HEK293 (cell line): ENCODE data around the gene ALKBH2.

Experiments
- CTCF ChIA-PET: fragments of 350-600 bp; formaldehyde crosslinking; extraction: SDS; loops from one replicate; lab custom pipeline; 2021; ENCODE audit warnings: antibody characterized with exemption; lab: Yijun Ruan, JAX
- POLR2A ChIA-PET: fragments of 300-600 bp; formaldehyde crosslinking; extraction: SDS; loops from one replicate; lab custom pipeline; 2020; ENCODE audit warnings: antibody characterized with exemption, inconsistent platforms; lab: Yijun Ruan, JAX
- H3K27ac ChIP-seq: fragments of 200-500 bp; sonication (Bioruptor generic); 2 replicates; pipeline ENCODE4 v1.5.1; 2014; ENCODE audit warnings: low read depth, low read length, control low read depth, inconsistent platforms; ENCODE audit errors: extremely low read depth
- H3K36me3 ChIP-seq, 2 experiments: fragments of 200-500 bp in 1 of 2; sonication (Bioruptor generic) in 1 of 2; 1 replicate in 1 of 2; 2 replicates in 1 of 2; pipeline ENCODE4 v1.5.1; 2014 to 2017; ENCODE audit warnings: inconsistent platforms in 2 of 2, low read length in 2 of 2; ENCODE audit not compliant: control insufficient read depth in 2 of 2, insufficient read depth in 1 of 2
- H3K4me1 ChIP-seq: fragments of 200-500 bp; sonication (Bioruptor generic); 2 replicates; pipeline ENCODE4 v1.5.1; 2014; ENCODE audit warnings: mild to moderate bottlenecking, low read length, inconsistent platforms; ENCODE audit not compliant: control insufficient read depth, insufficient read depth
- H3K4me3 ChIP-seq: 2 replicates; pipeline ENCODE4 v1.5.1; 2011; ENCODE audit warnings: low read depth, mild to moderate bottlenecking, control low read depth, low read length, moderate library complexity
- H3K9me3 ChIP-seq: fragments of 200-500 bp; sonication (Bioruptor generic); 2 replicates; pipeline ENCODE4 v1.5.1; 2014; ENCODE audit warnings: low read depth, low read length, inconsistent platforms; ENCODE audit not compliant: control insufficient read depth, insufficient read depth
- KLF10 ChIP-seq: fragments of 450-650 bp; IDR thresholded peaks from 2 replicates; pipeline ENCODE4 v1.5.1; 2018; ENCODE audit warnings: missing biosample characterization, mild to moderate bottlenecking, missing genetic modification characterization
- ZBTB8A ChIP-seq: fragments of 450-650 bp; formaldehyde crosslinking; IDR thresholded peaks from 2 replicates; pipeline ENCODE4 v1.5.1; 2016; ENCODE audit warnings: missing biosample characterization, missing genetic modification characterization
- ZNF121 ChIP-seq: fragments of 450-650 bp; formaldehyde crosslinking; IDR thresholded peaks from 2 replicates; pipeline ENCODE4 v1.5.1; 2016; ENCODE audit warnings: missing biosample characterization, missing genetic modification characterization
- ZNF140 ChIP-seq: fragments of 450-650 bp; formaldehyde crosslinking; IDR thresholded peaks from 2 replicates; pipeline ENCODE4 v1.5.1; 2016; ENCODE audit warnings: missing biosample characterization, missing genetic modification characterization
- ZNF24 ChIP-seq: fragments of 450-650 bp; formaldehyde crosslinking; IDR thresholded peaks from 2 replicates; pipeline ENCODE4 v1.5.1; 2016; ENCODE audit warnings: missing biosample characterization, missing genetic modification characterization
- ZNF416 ChIP-seq: fragments of 450-650 bp; formaldehyde crosslinking; IDR thresholded peaks from 2 replicates; pipeline ENCODE4 v1.5.1; 2016; ENCODE audit warnings: missing biosample characterization, missing genetic modification characterization
- ZNF433 ChIP-seq: fragments of 450-650 bp; formaldehyde crosslinking; IDR thresholded peaks from 2 replicates; pipeline ENCODE4 v1.5.1; 2016; ENCODE audit warnings: missing biosample characterization, missing genetic modification characterization, low read depth
- ZNF596 ChIP-seq: fragments of 450-650 bp; IDR thresholded peaks from 2 replicates; pipeline ENCODE4 v1.5.0; 2018; ENCODE audit warnings: missing biosample characterization, mild to moderate bottlenecking, missing genetic modification characterization, moderate library complexity
- ZNF600 ChIP-seq: fragments of 450-650 bp; formaldehyde crosslinking; IDR thresholded peaks from 2 replicates; pipeline ENCODE4 v1.5.1; 2016; ENCODE audit warnings: missing biosample characterization, missing genetic modification characterization
- ZNF624 ChIP-seq: fragments of 450-650 bp; formaldehyde crosslinking; IDR thresholded peaks from 2 replicates; pipeline ENCODE4 v1.5.1; 2017; ENCODE audit warnings: missing biosample characterization, missing genetic modification characterization
- ZNF658 ChIP-seq: fragments of 450-650 bp; formaldehyde crosslinking; IDR thresholded peaks from 2 replicates; pipeline ENCODE4; 2016; ENCODE audit warnings: missing biosample characterization, missing genetic modification characterization
- ZXDB ChIP-seq: fragments of 450-650 bp; formaldehyde crosslinking; IDR thresholded peaks from 2 replicates; pipeline ENCODE4 v1.5.1; 2016; ENCODE audit warnings: missing biosample characterization, missing genetic modification characterization
- TF ChIP-seq, protein P1 (sequence below): fragments of 450-650 bp; formaldehyde crosslinking; optimal IDR thresholded peaks from 2 replicates; pipeline ENCODE3; 2016; ENCODE audit warnings: missing biosample characterization, mild to moderate bottlenecking, missing genetic modification characterization
- TF ChIP-seq, protein P2 (sequence below): fragments of 450-650 bp; formaldehyde crosslinking; IDR thresholded peaks from 2 replicates; pipeline ENCODE4 v1.5.1; 2016; ENCODE audit warnings: missing biosample characterization, missing genetic modification characterization
- TF ChIP-seq, protein P3 (sequence below): fragments of 450-650 bp; formaldehyde crosslinking; IDR thresholded peaks from 2 replicates; pipeline ENCODE4 v1.5.1; 2016; ENCODE audit warnings: missing biosample characterization, missing genetic modification characterization

Gene ALKBH2

GRCh38 chr12:109115758-109116610, 22.7 kb upstream of the ALKBH2 start, which contains the start of gene ACACB:
TSS of gene ACACB (plus strand) at chr12:109116587. CDS start at chr12:109139406, 22,819 bp downstream.
- CTCF ChIA-PET: interaction anchor here (0.7 to 1.7 kb wide), 2 partner anchors 170 to 271 kb away, joined by 3 to 8 read pairs; no protein-coding TSS in a partner anchor
- Histone ChIP-seq H3K9me3 (no peaks in the 10 kb centered on the region), H3K27ac (no peak within 1 kb of the TSS), H3K4me3 (no peak within 1 kb of the TSS), H3K4me1 (0 out of 2 replicates have a peak, but pooled peaks cover under 1% of the 10 kb centered on the region), H3K36me3 (no peaks in the 10 kb centered on the region)
- POLR2A ChIA-PET: no interaction called here
- TF ChIP-seq KLF10 (tag by site-specific recombination) (no peak), ZNF600 (0 out of 2 replicates have a peak, but pooled peaks have one; percentile 26)

GRCh38 chr12:109115404-109115757, 22.1 kb upstream of the ALKBH2 start:
- no peak overlapping the region for H3K27ac ChIP-seq
- TF ChIP-seq, protein P1, sequence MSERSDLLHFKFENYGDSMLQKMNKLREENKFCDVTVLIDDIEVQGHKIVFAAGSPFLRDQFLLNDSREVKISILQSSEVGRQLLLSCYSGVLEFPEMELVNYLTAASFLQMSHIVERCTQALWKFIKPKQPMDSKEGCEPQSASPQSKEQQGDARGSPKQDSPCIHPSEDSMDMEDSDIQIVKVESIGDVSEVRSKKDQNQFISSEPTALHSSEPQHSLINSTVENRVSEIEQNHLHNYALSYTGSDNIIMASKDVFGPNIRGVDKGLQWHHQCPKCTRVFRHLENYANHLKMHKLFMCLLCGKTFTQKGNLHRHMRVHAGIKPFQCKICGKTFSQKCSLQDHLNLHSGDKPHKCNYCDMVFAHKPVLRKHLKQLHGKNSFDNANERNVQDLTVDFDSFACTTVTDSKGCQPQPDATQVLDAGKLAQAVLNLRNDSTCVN (tag by site-specific recombination): no peak
- TF ChIP-seq, protein P2, sequence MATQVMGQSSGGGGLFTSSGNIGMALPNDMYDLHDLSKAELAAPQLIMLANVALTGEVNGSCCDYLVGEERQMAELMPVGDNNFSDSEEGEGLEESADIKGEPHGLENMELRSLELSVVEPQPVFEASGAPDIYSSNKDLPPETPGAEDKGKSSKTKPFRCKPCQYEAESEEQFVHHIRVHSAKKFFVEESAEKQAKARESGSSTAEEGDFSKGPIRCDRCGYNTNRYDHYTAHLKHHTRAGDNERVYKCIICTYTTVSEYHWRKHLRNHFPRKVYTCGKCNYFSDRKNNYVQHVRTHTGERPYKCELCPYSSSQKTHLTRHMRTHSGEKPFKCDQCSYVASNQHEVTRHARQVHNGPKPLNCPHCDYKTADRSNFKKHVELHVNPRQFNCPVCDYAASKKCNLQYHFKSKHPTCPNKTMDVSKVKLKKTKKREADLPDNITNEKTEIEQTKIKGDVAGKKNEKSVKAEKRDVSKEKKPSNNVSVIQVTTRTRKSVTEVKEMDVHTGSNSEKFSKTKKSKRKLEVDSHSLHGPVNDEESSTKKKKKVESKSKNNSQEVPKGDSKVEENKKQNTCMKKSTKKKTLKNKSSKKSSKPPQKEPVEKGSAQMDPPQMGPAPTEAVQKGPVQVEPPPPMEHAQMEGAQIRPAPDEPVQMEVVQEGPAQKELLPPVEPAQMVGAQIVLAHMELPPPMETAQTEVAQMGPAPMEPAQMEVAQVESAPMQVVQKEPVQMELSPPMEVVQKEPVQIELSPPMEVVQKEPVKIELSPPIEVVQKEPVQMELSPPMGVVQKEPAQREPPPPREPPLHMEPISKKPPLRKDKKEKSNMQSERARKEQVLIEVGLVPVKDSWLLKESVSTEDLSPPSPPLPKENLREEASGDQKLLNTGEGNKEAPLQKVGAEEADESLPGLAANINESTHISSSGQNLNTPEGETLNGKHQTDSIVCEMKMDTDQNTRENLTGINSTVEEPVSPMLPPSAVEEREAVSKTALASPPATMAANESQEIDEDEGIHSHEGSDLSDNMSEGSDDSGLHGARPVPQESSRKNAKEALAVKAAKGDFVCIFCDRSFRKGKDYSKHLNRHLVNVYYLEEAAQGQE (tag by site-specific recombination): no peak
- TF ChIP-seq ZBTB8A (tag by site-specific recombination): no peak
- no peak for TF ChIP-seq ZNF624 (tag by site-specific recombination)
- no peak for TF ChIP-seq ZNF433
- no peak for TF ChIP-seq ZNF24
- TF ChIP-seq ZNF140 (tag by site-specific recombination): no peak
- TF ChIP-seq ZNF416: no peak
- TF ChIP-seq ZXDB (tag by site-specific recombination): no peak
- TF ChIP-seq, protein P3, sequence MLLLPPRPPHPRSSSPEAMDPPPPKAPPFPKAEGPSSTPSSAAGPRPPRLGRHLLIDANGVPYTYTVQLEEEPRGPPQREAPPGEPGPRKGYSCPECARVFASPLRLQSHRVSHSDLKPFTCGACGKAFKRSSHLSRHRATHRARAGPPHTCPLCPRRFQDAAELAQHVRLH (tag by site-specific recombination): no peak
- peaks cover 7% of the 10 kb centered on the region for H3K4me1 ChIP-seq
- peaks cover 0 to 2% of the 10 kb centered on the region in 2 experiments; a peak in 1 of 3 replicates for H3K36me3 ChIP-seq
- H3K4me3 ChIP-seq: no peak overlapping the region
- POLR2A ChIA-PET: no interaction called here
- no peaks in the 10 kb centered on the region for H3K9me3 ChIP-seq
- CTCF ChIA-PET: interaction anchor here (1.7 kb wide), 1 partner anchor 271 kb away, joined by 8 read pairs; no protein-coding TSS in a partner anchor

GRCh38 chr12:109114644-109115043, 21.4 kb upstream of the ALKBH2 start:
- ChIA-PET CTCF (interaction anchor here (0.7 to 1.7 kb wide), 2 partner anchors 68 to 272 kb away, joined by 3 to 8 read pairs; no protein-coding TSS in a partner anchor), POLR2A (no interaction called here)

More at GRCh38 chr12:109114644-109115043, 21.4 kb upstream of the ALKBH2 start:
- TF ChIP-seq ZNF596 (no peak), ZNF658 (tag by site-specific recombination) (no peak), ZNF121 (tag by site-specific recombination) (peak; percentile 57)
- TF ChIP-seq, all 188 proteins: peak for 1
- Histone ChIP-seq H3K4me1 (peaks cover 11% of the 10 kb centered on the region), H3K9me3 (no peaks in the 10 kb centered on the region), H3K36me3 (peaks cover 0 to 9% of the 10 kb centered on the region in 2 experiments; a peak in 1 of 3 replicates), H3K4me3 (no peak overlapping the region), H3K27ac (no peak overlapping the region)
